ENCODE data around the gene GDPD5. TPM values are rescaled to one million over a fixed set of nuclear protein-coding genes. Genes with fewer than 3 reads are reported as not detected.

Gene GDPD5
- total and polyA plus RNA-seq, 11 donors: 2.0 to 12.5 (median 4.9) TPM

- no peak overlapping the region for H3K27ac ChIP-seq
These were observed 137.1 kb downstream of the GDPD5 start for GRCh38 chr11:75388386-75389275.

GRCh38 chr11:75387736-75388294 lies 137.9 kb downstream of the GDPD5 start:
- Histone ChIP-seq H3K4me3 (no peak overlapping the region), H3K4me1 (peaks cover 0 to 31% (median 5%) of the 10 kb centered on the region in 12 donors), H3K9me3 (no peaks in the 10 kb centered on the region), H3K27ac (no peak overlapping the region), H3K27me3 (peaks cover 0 to 4% (median 0%) of the 10 kb centered on the region in 9 donors), H3K36me3 (no peaks in the 10 kb centered on the region)
- TF ChIP-seq POLR2A (IDR thresholded peaks at IDR 0.05) (no peak), CTCF (IDR thresholded peaks at IDR 0.05) (no peak)
- DNase-seq: no peak
- intact Hi-C loops (cut with DNase I): loop anchor here in 7 of 10 donors (1.0 to 5.0 kb wide), 4 partner anchors 59 to 145 kb away; no protein-coding TSS in a partner anchor
- no peak for ATAC-seq
- WGBS, 4 donors: 74 to 83% (median 76%) methylated on average over 3 of the region's 3 CpGs

More at GRCh38 chr11:75388386-75389275, 137.1 kb downstream of the GDPD5 start:
- no peak overlapping the region for H3K4me3 ChIP-seq
- DNase-seq: peak; percentile 54 to 77 (median 68)
- H3K36me3 ChIP-seq: no peaks in the 10 kb centered on the region
- TF ChIP-seq POLR2A (IDR thresholded peaks at IDR 0.05): no peak
- TF ChIP-seq CTCF (IDR thresholded peaks at IDR 0.05): peak; percentile 75 to 88 (median 80)
- H3K9me3 ChIP-seq: no peaks in the 10 kb centered on the region
- 21 to 28% (median 27%) methylated on average over 9 of the region's 9 CpGs for WGBS, 4 donors
- peaks cover 0 to 4% (median 0%) of the 10 kb centered on the region in 9 donors for H3K27me3 ChIP-seq
- peak; percentile 35 to 76 (median 72) for ATAC-seq
- intact Hi-C loops (cut with DNase I): loop anchor here in 7 of 10 donors (1.0 to 5.0 kb wide), 4 partner anchors 60 to 144 kb away; no protein-coding TSS in a partner anchor
- peaks cover 0 to 23% (median 5%) of the 10 kb centered on the region in 12 donors for H3K4me1 ChIP-seq

- intact Hi-C loops (cut with DNase I): loop anchor here in 2 of 10 donors (5.0 kb wide), 1 partner anchor 145 kb away; no protein-coding TSS in a partner anchor
- no peak for ATAC-seq
- WGBS, 4 donors: 47 to 71% (median 58%) methylated on average over 3 of the region's 3 CpGs
These were observed 138.7 kb downstream of the GDPD5 start for GRCh38 chr11:75386942-75387630.

More at GRCh38 chr11:75386942-75387630, 138.7 kb downstream of the GDPD5 start:
- H3K4me3 ChIP-seq: no peak overlapping the region
- H3K9me3 ChIP-seq: no peaks in the 10 kb centered on the region
- peaks cover 0 to 31% (median 5%) of the 10 kb centered on the region in 12 donors for H3K4me1 ChIP-seq
- no peaks in the 10 kb centered on the region for H3K36me3 ChIP-seq
- no peak for DNase-seq
- TF ChIP-seq CTCF (IDR thresholded peaks at IDR 0.05): no peak
- TF ChIP-seq POLR2A (IDR thresholded peaks at IDR 0.05): no peak
- H3K27ac ChIP-seq: no peak overlapping the region
- peaks cover 0 to 4% (median 0%) of the 10 kb centered on the region in 9 donors for H3K27me3 ChIP-seq

Other genes starting within 250 kb of the GDPD5 start
- gene ARRB1, start 174.3 kb downstream of the GDPD5 start, total RNA-seq: 10 to 100 TPM; 15.2 to 58.9 (median 29.2) TPM
- 10 to 100 TPM in 1 of 2 donors, 1 to 10 TPM in 1; 7.9 to 12.5 TPM for gene ARRB1, start 174.3 kb downstream of the GDPD5 start, polyA plus RNA-seq
- gene RPS3, start 126.4 kb downstream of the GDPD5 start, total RNA-seq: 1,000 to 10,000 TPM in 4 of 9 donors, 100 to 1,000 TPM in 5; 434 to 1,232 (median 990) TPM
- 1,000 to 10,000 TPM in 1 of 2 donors, 100 to 1,000 TPM in 1; 761 to 2,100 TPM for gene RPS3, start 126.4 kb downstream of the GDPD5 start, polyA plus RNA-seq
- gene KLHL35, start 92.7 kb downstream of the GDPD5 start, total RNA-seq: 1 to 10 TPM in 1 of 9 donors, under 1 TPM in 7, not detected in 1; 0.21 to 1.1 (median 0.45) TPM
- under 1 TPM; 0.11 to 0.76 TPM for gene KLHL35, start 92.7 kb downstream of the GDPD5 start, polyA plus RNA-seq
- gene SERPINH1, start 36.3 kb upstream of the GDPD5 start, total RNA-seq: 100 to 1,000 TPM in 3 of 9 donors, 10 to 100 TPM in 6; 35.7 to 211 (median 71.8) TPM
- gene SERPINH1, start 36.3 kb upstream of the GDPD5 start, polyA plus RNA-seq: 100 to 1,000 TPM in 1 of 2 donors, 10 to 100 TPM in 1; 32.5 to 190 TPM
- gene MAP6, start 143.1 kb upstream of the GDPD5 start, total RNA-seq: 10 to 100 TPM in 1 of 9 donors, 1 to 10 TPM in 8; 3.0 to 10.0 (median 5.4) TPM
- 1 to 10 TPM in 1 of 2 donors, under 1 TPM in 1; 0.98 to 2.0 TPM for gene MAP6, start 143.1 kb upstream of the GDPD5 start, polyA plus RNA-seq
- gene MOGAT2, start 191.9 kb upstream of the GDPD5 start, total RNA-seq: under 1 TPM in 3 of 9 donors, not detected in 6; 0.20 to 0.27 (median 0.25) TPM
- gene MOGAT2, start 191.9 kb upstream of the GDPD5 start, polyA plus RNA-seq: under 1 TPM in 1 of 2 donors, not detected in 1; 0.04 TPM
- gene DGAT2, start 242.8 kb upstream of the GDPD5 start, total RNA-seq: 10 to 100 TPM in 3 of 9 donors, 1 to 10 TPM in 6; 4.4 to 48.3 (median 8.3) TPM
- 10 to 100 TPM in 1 of 2 donors, 1 to 10 TPM in 1; 4.0 to 15.8 TPM for gene DGAT2, start 242.8 kb upstream of the GDPD5 start, polyA plus RNA-seq